Calu3 (cell line): ENCODE data around the gene AAK1. TPM values are rescaled to one million over a fixed set of nuclear protein-coding genes. Genes with fewer than 3 reads are reported as not detected.

Source experiments
- BruUV-seq: library from RNA; stranded (reverse); fragments of 400-500 nt; replicated peaks from 2 replicates; lab custom pipeline; 2021; lab: Mats Ljungman, UMichigan
- CTCF ChIA-PET: fragments of 300-600 bp; sonication (Branson Sonifier 250); formaldehyde crosslinking; loops from one replicate; lab custom pipeline; 2022; ENCODE audit warnings: antibody characterized with exemption; lab: Charles Lee
- DNase-seq: peaks from one replicate; pipeline ENCODE4 v3.0.0; 2022
- H3K27ac Mint-ChIP-seq: one replicate; pipeline ENCODE4 v1.8.0; 2022; ENCODE audit warnings: mixed read lengths; ENCODE audit not compliant: unreplicated experiment
- H3K27me3 Mint-ChIP-seq: one replicate; pipeline ENCODE4 v1.8.0; 2022; ENCODE audit warnings: mixed read lengths; ENCODE audit not compliant: unreplicated experiment
- H3K36me3 Mint-ChIP-seq: one replicate; pipeline ENCODE4 v1.8.0; 2022; ENCODE audit warnings: mild to moderate bottlenecking, moderate library complexity, mixed read lengths; ENCODE audit not compliant: insufficient read depth, unreplicated experiment
- H3K4me1 Mint-ChIP-seq: one replicate; pipeline ENCODE4 v1.8.0; 2022; ENCODE audit warnings: mild to moderate bottlenecking, low read depth, mixed read lengths; ENCODE audit not compliant: unreplicated experiment
- H3K4me3 Mint-ChIP-seq: one replicate; pipeline ENCODE4 v1.8.0; 2022; ENCODE audit warnings: mild to moderate bottlenecking, low read depth, moderate library complexity, mixed read lengths; ENCODE audit not compliant: unreplicated experiment
- H3K9me3 Mint-ChIP-seq: one replicate; pipeline ENCODE4 v1.8.0; 2022; ENCODE audit warnings: low read depth, mixed read lengths; ENCODE audit not compliant: unreplicated experiment
- intact Hi-C: fragments of 100-400 bp; cut with micrococcal nuclease; formaldehyde crosslinking; loops from one replicate; pipeline ENCODE4 v1.10.0; 2022; ENCODE audit not compliant: unreplicated experiment
- total RNA-seq: library from RNA; stranded (reverse); gene quantifications from 2 replicates; pipeline ENCODE4 v1.2.3, GENCODE V29; 2022
- TF ChIP-seq, protein P1 (sequence below): fragments of 200-600 bp; IDR thresholded peaks from one replicate; pipeline ENCODE4 v1.8.0; 2022; ENCODE audit warnings: antibody characterized with exemption; ENCODE audit not compliant: unreplicated experiment

The AAK1 gene
- total RNA-seq, 1 experiment from 2014 or later: 46.7 TPM

DNA sequence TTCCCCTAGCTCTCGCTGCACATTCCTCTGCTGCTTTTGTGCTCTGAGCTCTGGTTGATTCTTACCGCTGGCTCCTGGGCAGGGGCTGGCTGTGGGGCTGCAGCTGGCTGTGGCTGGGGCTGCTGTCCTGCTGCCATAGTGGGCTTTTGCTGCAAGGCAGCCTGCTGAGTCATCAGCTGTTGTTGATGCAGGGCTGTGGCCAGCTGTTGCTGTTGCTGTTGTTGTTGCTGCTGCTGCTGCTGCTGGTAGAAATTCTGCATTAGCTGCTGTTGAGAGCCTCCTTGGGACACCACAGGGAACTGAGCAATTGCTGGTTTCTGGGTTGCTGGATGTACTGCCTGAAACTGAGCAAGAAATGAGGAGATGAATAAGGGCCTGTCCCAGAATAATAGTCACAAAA, 129.1 kb downstream of the AAK1 start:
- no peaks in the 10 kb centered on the region for H3K27me3 Mint-ChIP-seq
- H3K27ac Mint-ChIP-seq: no peak overlapping the region
- TF ChIP-seq, protein P1, sequence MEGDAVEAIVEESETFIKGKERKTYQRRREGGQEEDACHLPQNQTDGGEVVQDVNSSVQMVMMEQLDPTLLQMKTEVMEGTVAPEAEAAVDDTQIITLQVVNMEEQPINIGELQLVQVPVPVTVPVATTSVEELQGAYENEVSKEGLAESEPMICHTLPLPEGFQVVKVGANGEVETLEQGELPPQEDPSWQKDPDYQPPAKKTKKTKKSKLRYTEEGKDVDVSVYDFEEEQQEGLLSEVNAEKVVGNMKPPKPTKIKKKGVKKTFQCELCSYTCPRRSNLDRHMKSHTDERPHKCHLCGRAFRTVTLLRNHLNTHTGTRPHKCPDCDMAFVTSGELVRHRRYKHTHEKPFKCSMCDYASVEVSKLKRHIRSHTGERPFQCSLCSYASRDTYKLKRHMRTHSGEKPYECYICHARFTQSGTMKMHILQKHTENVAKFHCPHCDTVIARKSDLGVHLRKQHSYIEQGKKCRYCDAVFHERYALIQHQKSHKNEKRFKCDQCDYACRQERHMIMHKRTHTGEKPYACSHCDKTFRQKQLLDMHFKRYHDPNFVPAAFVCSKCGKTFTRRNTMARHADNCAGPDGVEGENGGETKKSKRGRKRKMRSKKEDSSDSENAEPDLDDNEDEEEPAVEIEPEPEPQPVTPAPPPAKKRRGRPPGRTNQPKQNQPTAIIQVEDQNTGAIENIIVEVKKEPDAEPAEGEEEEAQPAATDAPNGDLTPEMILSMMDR: no peak
- H3K4me1 Mint-ChIP-seq: peaks cover 1% of the 10 kb centered on the region
- CTCF ChIA-PET: no interaction called here
- H3K36me3 Mint-ChIP-seq: peaks cover 7% of the 10 kb centered on the region
- no TSS peak for BruUV-seq
- intact Hi-C loops: no loop called here
- no peak for DNase-seq
- H3K4me3 Mint-ChIP-seq: no peak overlapping the region
- peaks cover 4% of the 10 kb centered on the region for H3K9me3 Mint-ChIP-seq

GRCh38 chr2:69512446-69512845, 131.1 kb downstream of the AAK1 start:
- Mint-ChIP-seq H3K27ac (no peak overlapping the region), H3K4me3 (no peak overlapping the region), H3K9me3 (peaks cover 4% of the 10 kb centered on the region), H3K4me1 (peaks cover 21% of the 10 kb centered on the region), H3K27me3 (no peaks in the 10 kb centered on the region), H3K36me3 (peaks cover 10% of the 10 kb centered on the region)
- no peak for DNase-seq
- TF ChIP-seq, protein P1: no peak
- BruUV-seq: no TSS peak
- intact Hi-C loops: no loop called here
- CTCF ChIA-PET: no interaction called here

- no TSS peak for BruUV-seq
- Mint-ChIP-seq H3K9me3 (peaks cover 4% of the 10 kb centered on the region), H3K36me3 (peaks cover 10% of the 10 kb centered on the region), H3K4me1 (peaks cover 27% of the 10 kb centered on the region), H3K27ac (no peak overlapping the region), H3K27me3 (no peaks in the 10 kb centered on the region), H3K4me3 (no peak overlapping the region)
- TF ChIP-seq, protein P1: no peak
- intact Hi-C loops: no loop called here
- no peak for DNase-seq
- CTCF ChIA-PET: no interaction called here
These were observed 133.3 kb downstream of the AAK1 start for GRCh38 chr2:69510204-69510603.

- DNase-seq: no peak
- CTCF ChIA-PET: no interaction called here
- H3K27ac Mint-ChIP-seq: no peak overlapping the region
- TF ChIP-seq, protein P1: no peak
- H3K36me3 Mint-ChIP-seq: peaks cover 10% of the 10 kb centered on the region
- no peak overlapping the region for H3K4me3 Mint-ChIP-seq
- intact Hi-C loops: loop anchor here (2.0 kb wide), 1 partner anchor 73 kb away; the partner anchor contains the start of gene NFU1
- peaks cover 27% of the 10 kb centered on the region for H3K4me1 Mint-ChIP-seq
- H3K27me3 Mint-ChIP-seq: no peaks in the 10 kb centered on the region
- peaks cover 4% of the 10 kb centered on the region for H3K9me3 Mint-ChIP-seq
- BruUV-seq: no TSS peak
These were observed 133.8 kb downstream of the AAK1 start for GRCh38 chr2:69509750-69510140.
